ENCODE data around the gene TSPAN16. TPM values are rescaled to one million over a fixed set of nuclear protein-coding genes. Genes with fewer than 3 reads are reported as not detected.
"Not testable (repeated sequence)": the region's sequence is repeated elsewhere in the genome, so short reads cannot be mapped to it uniquely, and the experiment has no call there.

TSPAN16 gene
- polyA plus RNA-seq, 3 donors, result not detected

GRCh38 chr19:11335449-11336146, 39.6 kb downstream of the TSPAN16 start:
- H3K27ac ChIP-seq (ENCODE audit: low read depth, low read length), result no peak overlapping the region
- 95 to 97% (median 96%) methylated on average over 17 of the region's 17 CpGs for WGBS, 3 donors

DNA sequence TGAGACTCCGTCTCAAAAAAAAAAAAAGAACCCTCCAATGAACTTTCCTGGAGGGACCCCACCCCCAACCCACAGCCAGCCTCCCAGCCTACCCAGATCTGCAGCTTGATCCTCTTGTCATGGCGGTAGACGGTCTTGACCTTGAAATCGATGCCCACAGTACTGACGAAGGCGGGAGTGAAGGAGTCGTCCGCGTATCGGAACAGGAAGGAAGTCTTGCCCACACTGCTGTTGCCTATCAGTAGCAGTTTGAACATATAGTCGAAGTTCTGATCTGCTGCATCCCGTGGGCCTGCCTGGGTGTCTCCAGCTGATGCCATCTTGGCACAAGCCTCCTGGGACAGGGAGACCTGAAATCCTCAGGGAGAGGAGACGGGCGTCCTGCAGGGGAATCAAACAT, 41.1 kb downstream of the TSPAN16 start:
- no peak overlapping the region for H3K27ac ChIP-seq (ENCODE audit: low read depth, low read length)
- WGBS, 3 donors, result 44 to 54% (median 53%) methylated on average over 14 of the region's 14 CpGs

DNA sequence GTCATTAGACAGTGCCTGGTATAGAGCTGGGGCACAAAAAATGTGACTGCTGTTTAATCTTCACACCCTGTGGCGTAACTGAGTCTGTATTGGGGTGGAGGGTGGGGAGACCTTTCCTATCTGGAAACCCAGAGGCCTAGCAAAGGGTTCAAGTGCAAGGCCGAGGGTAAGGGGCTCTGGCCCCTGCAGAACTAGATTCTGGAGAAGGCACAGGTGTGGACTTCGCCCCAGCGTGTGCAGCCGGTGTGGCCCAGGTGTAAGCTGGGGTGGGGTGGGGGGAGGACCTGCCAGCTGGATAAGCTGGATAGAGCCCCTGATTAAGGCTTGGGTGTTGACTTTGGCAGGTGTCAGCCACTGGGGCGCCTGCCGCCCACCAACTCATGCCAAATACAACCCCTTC, 42.2 kb downstream of the TSPAN16 start:
- no peak overlapping the region for H3K27ac ChIP-seq (ENCODE audit: low read depth, low read length)
- 47 to 86% (median 83%) methylated on average over 7 of the region's 7 CpGs for WGBS, 3 donors

GRCh38 chr19:11338569-11339253, 42.8 kb downstream of the TSPAN16 start:
- WGBS, 3 donors, result 11 to 24% (median 22%) methylated on average over 17 to 21 of the region's 21 CpGs
- no peak overlapping the region for H3K27ac ChIP-seq (ENCODE audit: low read depth, low read length)

- whole genome bisulfite sequencing, 3 donors, result 5 to 6% (median 6%) methylated on average over 47 to 53 of the region's 53 CpGs
- no peak within 1 kb of the TSS for H3K27ac ChIP-seq (ENCODE audit: low read depth, low read length)
These were observed 43.5 kb downstream of the TSPAN16 start, which contains the start of gene RAB3D for GRCh38 chr19:11339254-11340098. Gene RAB3D (minus strand): TSS chr19:11339657. CDS start chr19:11337399, 2,258 bp downstream.

DNA sequence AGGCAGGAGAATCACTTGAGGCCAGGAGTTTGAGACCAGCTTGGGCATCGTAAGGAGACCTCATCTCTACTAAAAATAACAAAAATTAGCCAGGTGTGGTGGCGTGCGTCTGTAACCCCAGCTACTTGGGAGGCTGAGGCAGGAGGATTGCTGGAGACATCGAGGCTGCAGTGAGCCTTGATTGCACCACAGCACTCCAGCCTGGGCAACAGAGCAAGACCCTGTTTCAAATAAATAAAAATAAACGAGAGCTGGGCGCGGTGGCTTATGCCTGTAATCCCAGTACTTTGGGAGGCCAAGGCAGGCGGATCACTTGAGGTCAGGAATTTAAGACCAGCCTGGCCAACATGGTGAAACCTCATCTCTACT, 44.1 kb downstream of the TSPAN16 start:
- WGBS, 3 donors, result 88 to 89% (median 89%) methylated on average over 8 of the region's 8 CpGs
- not testable (repeated sequence) for H3K27ac ChIP-seq (ENCODE audit: low read depth, low read length)

DNA sequence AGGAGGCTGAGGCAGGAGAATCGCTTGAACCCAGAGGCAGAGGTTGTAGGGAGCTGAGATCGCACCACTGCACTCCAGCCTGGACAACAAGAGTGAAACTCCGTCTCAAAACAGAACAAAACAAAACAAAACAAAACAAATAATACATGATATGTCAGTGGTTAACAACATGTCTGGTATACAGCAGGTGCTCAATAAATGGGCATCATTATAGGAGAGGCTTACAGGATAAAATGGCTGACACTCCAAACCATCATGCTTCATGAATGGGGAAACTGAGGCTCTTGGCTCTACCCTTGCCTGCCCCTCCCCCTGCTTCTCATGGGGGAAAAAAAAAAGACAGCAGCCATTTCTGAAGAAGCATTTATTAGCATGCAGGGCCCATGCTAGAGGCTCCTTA, 46.5 kb downstream of the TSPAN16 start:
- WGBS, 3 donors, result 91 to 93% (median 92%) methylated on average over 3 of the region's 3 CpGs
- H3K27ac ChIP-seq (ENCODE audit: low read depth, low read length), result no peak overlapping the region

GRCh38 chr19:11345122-11345803, 49.3 kb downstream of the TSPAN16 start:
- H3K27ac ChIP-seq (ENCODE audit: low read depth, low read length), result no peak overlapping the region
- WGBS, 3 donors, result 35 to 54% (median 51%) methylated on average over 14 to 15 of the region's 15 CpGs

GRCh38 chr19:11346104-11346940, 50.4 kb downstream of the TSPAN16 start, which contains the start of the genes CCDC159 and TMEM205:
Gene CCDC159 (plus strand): TSS chr19:11346519. CDS start chr19:11346607, 88 bp downstream.
Gene TMEM205 (minus strand): TSS chr19:11346268. CDS start chr19:11345619, 649 bp downstream.
- H3K27ac ChIP-seq (ENCODE audit: low read depth, low read length), result no peak within 1 kb of the TSS
- WGBS, 3 donors, result 0 to 1% (median 0%) methylated on average over 49 to 50 of the region's 50 CpGs

- H3K27ac ChIP-seq (ENCODE audit: low read depth, low read length), result no peak overlapping the region
- 76 to 81% (median 78%) methylated on average over 7 of the region's 7 CpGs for WGBS, 3 donors
These were observed 51.6 kb downstream of the TSPAN16 start for GRCh38 chr19:11347546-11348039.

DNA sequence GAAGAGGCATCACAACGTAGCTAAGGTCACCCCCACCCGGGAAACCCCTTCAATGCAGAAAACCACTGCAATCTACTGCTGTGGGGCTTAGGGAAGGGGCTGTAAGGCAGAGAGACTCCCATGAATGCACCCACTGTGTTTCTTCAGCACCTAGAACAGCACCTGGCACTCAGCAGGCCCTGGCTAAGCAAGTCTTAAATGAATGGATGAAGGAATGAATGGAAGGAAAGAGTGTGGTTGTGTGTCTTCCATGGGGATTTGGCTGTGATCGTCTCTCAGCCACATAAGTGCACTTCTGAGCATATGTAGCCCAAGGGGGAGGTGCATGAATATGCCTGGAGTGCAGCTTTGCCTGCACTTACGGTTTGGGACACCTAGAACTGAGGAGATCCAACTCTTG, 53.2 kb downstream of the TSPAN16 start:
- 92 to 97% (median 94%) methylated on average over 4 of the region's 4 CpGs for WGBS, 3 donors
- H3K27ac ChIP-seq (ENCODE audit: low read depth, low read length), result no peak overlapping the region

DNA sequence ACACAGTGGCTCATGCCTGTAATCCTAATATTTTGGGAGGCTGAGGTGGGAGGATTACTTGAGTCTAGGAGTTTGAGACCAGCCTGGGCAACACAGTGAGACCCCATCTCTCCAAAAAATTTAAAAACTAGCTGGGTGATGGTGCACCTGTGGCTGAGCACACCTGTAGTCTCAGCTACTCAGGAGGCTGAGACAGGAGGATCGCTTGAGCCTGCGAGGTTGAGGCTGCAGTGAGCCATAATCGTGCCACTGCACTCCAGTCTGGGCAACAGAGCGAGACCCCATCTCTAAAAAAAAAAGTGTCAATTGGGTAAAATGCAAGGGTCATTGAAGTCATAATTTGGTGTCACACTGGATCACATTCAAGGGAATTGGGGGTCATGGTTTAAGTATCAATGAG, 58.1 kb downstream of the TSPAN16 start:
- 94 to 96% (median 96%) methylated on average over 4 of the region's 4 CpGs for WGBS, 3 donors
- H3K27ac ChIP-seq (ENCODE audit: low read depth, low read length), result not testable (repeated sequence)

DNA sequence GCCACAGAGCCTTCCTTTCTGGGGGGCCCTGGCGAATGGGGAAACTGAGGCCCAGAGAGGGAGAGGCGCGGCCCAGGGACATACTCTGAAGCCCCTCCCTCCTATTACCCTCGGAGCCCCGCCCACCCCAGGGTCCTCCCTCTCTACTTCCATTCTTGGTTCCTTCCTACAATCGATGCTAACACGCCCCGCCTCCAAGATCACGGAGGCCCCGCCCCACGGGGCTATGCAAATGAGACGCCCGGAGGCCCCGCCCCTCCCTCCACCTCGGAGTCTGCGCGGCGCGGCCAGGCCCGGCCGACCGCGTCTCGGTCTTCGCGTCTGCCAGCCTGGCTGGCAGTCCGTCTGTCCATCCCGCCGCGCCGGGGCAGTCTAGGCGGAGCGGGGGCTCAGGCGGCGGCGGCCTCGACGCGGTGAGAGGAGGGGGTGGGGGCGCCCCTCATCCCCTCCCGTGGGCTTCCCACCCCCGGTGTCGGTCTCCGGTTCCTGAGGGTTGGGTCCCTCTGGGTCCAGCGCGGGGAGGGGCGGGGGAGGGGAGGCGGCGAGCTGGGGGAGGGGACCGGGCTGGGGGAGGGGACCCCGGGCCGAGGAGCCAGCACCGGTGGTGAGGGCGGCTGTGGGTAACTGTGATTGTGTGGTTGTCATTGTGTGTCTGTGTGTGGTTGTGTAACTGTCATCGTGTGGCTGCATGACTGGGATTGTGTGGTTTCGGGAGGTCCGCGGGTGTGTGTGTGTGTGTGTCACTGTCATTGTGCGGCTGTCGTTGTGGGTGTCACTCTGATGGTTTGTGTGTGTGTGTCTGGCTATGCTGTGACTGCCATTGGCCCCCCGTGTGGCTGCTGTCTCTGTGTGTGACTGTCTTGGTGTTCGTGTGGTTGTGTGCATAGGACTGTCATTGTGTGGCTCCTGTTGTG, 59.5 kb downstream of the TSPAN16 start, which contains the start of gene PLPPR2:
Gene PLPPR2 (plus strand): TSS at position 273 of the 914 bp plus-strand sequence. CDS start 2,242 bp downstream, outside the sequence.
- 3 to 6% (median 4%) methylated on average over 47 to 62 of the region's 62 CpGs for WGBS, 3 donors

DNA sequence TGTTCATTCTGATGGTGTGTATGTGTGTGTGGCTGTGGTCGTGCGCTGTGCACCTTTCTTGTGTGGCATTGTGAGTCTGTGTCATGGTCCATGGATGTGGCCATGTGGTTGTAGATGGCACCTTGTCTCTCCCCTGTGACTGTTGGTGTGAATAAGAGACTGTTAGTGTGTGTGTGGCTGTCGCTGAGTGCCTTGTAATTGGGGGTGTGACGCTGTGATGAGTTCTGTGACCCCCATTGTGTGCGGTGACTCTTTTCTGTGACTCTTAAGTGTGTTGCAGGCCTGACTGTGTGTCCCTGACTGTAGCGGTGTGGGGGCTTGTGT, 60.1 kb downstream of the TSPAN16 start:
- no peak overlapping the region for H3K27ac ChIP-seq (ENCODE audit: low read depth, low read length)
- 85 to 86% (median 85%) methylated on average over 6 of the region's 6 CpGs for WGBS, 3 donors

More for the DNA sequence above, 59.5 kb downstream of the TSPAN16 start, which contains the start of gene PLPPR2:
- H3K27ac ChIP-seq (ENCODE audit: low read depth, low read length), result no peak within 1 kb of the TSS

DNA sequence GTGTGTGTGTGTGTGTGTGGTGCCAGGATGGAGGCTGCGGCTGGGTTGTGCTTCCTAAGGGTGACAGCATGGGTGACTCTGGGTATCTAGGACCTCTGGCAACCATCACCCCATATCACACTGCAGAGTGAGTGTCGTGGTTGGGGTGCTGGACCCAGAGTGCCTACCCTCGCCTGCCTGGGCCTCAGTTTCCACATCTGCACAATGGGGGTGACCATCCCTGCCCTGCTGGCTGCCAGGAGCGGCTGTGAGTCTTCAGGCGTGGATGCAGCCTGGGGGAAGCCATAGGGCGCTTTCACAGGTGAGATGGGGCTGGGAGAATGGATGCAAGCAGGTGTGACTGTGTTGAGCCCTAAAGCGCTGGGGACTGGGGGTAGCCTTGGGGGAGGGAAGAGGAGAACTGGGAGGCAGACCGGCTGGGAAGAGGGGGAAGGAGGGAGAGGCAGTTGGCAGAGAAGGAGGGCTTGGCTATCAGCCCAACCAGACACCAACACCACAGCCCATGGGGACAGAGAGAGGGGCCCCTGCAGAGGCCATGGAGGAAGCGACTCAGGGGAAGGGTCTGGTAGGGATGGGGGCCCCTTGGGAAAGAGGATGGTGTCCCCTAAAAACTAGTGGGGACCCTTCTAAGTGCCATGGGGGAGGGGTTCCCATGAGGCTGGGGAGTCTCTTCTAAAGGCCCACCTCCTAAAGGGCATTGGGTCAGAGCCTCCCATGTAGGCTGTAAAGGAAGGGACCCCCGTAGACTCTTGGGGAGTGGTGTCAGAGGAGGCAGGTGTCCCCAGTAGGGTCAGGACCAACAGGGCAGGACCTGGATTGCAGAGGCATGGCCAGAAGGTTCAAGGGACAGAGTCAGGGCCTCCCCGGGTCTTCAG, 61.0 kb downstream of the TSPAN16 start:
- H3K27ac ChIP-seq (ENCODE audit: low read depth, low read length), result no peak overlapping the region
- WGBS, 3 donors, result 78 to 83% (median 81%) methylated on average over 10 to 11 of the region's 11 CpGs

Measured in adipose tissue (tissue), 3 donors.